Endometrial microvascular endothelial cells (primary cell): ENCODE results near the gene LRP10. TPM values are rescaled to one million over a fixed set of nuclear protein-coding genes. Genes with fewer than 3 reads are reported as not detected.

ENCODE experiments used
- in situ Hi-C: cut with HindIII; loops from 2 replicates; pipeline ENCODE4 v1.10.0; 2017; ENCODE audit warnings: low sequenced_read_pairs, low pct_unique_long_range_greater_than_20kb; ENCODE audit errors: inconsistent ontology term
- total RNA-seq: library from RNA; depleted of rRNA; stranded (reverse); fragments of >200 nt; gene quantifications from one replicate; pipeline ENCODE4 v1.2.3, GENCODE V29; 2015; ENCODE audit errors: inconsistent ontology term

LRP10 gene
- total RNA-seq, 1 donor from 2014 or later, result 136 TPM

GRCh38 chr14:22929104-22929960 is 57.8 kb downstream of the LRP10 start, which contains the start of gene PRMT5:
Gene PRMT5 (minus strand): TSS chr14:22929376. CDS start chr14:22929361, 15 bp downstream.
- in situ Hi-C loops, result no loop called here

GRCh38 chr14:22929961-22930364 is 58.4 kb downstream of the LRP10 start:
- in situ Hi-C loops, result no loop called here

Other genes with a start within 250 kb of the LRP10 start
- not detected for gene OR6J1, start 227.4 kb upstream of the LRP10 start, total RNA-seq
- 203 TPM for gene OXA1L, start 105.1 kb upstream of the LRP10 start, total RNA-seq
- 20.1 TPM for gene SLC7A7, start 56.3 kb upstream of the LRP10 start, total RNA-seq
- gene MRPL52, start 41.9 kb upstream of the LRP10 start, total RNA-seq, result 310 TPM
- gene MMP14, start 35.2 kb upstream of the LRP10 start, total RNA-seq, result 416 TPM
- gene REM2, start 11.5 kb downstream of the LRP10 start, total RNA-seq, result not detected
- gene RBM23, start 47.4 kb downstream of the LRP10 start, total RNA-seq, result 112 TPM
- gene PRMT5, start 57.6 kb downstream of the LRP10 start, total RNA-seq, result 91.2 TPM
- 72.8 TPM for gene HAUS4, start 85.3 kb downstream of the LRP10 start, total RNA-seq
- gene AJUBA, start 110.8 kb downstream of the LRP10 start, total RNA-seq, result 62.3 TPM
- gene C14orf93, start 138.4 kb downstream of the LRP10 start, total RNA-seq, result 7.4 TPM
- 352 TPM for gene PSMB5, start 163.2 kb downstream of the LRP10 start, total RNA-seq
- gene PSMB11, start 170.5 kb downstream of the LRP10 start, total RNA-seq, result not detected
- gene CDH24, start 185.8 kb downstream of the LRP10 start, total RNA-seq, result 17.2 TPM
- gene ACIN1, start 223.4 kb downstream of the LRP10 start, total RNA-seq, result 75.6 TPM
- 51.6 TPM for gene C14orf119, start 223.8 kb downstream of the LRP10 start, total RNA-seq
- gene CIROP, start 233.2 kb downstream of the LRP10 start, total RNA-seq, result not detected
- not detected for gene CEBPE, start 247.5 kb downstream of the LRP10 start, total RNA-seq